Measurements from ENCODE around the gene CCNT1. TPM values are rescaled to one million over a fixed set of nuclear protein-coding genes. Genes with fewer than 3 reads are reported as not detected.

Gene CCNT1
- total RNA-seq, 1 experiment from 2014 or later: 36.0 TPM

GRCh38 chr12:48695859-48696258 is 20.6 kb downstream of the CCNT1 start:
- CTCF ChIA-PET: no interaction called here
- BruUV-seq (replicated peaks): no TSS peak
- Mint-ChIP-seq H3K9me3 (ENCODE audit: low read depth, unreplicated experiment) (no peaks in the 10 kb centered on the region), H3K4me3 (ENCODE audit: low read depth, unreplicated experiment) (no peak overlapping the region), H3K4me1 (ENCODE audit: low read depth, unreplicated experiment) (peaks cover 7% of the 10 kb centered on the region), H3K27ac (ENCODE audit: unreplicated experiment) (no peak overlapping the region), H3K36me3 (ENCODE audit: insufficient read depth, unreplicated experiment) (peaks cover 42% of the 10 kb centered on the region), H3K27me3 (ENCODE audit: unreplicated experiment) (no peaks in the 10 kb centered on the region)
- DNase-seq: no peak
- TF ChIP-seq, protein P1, sequence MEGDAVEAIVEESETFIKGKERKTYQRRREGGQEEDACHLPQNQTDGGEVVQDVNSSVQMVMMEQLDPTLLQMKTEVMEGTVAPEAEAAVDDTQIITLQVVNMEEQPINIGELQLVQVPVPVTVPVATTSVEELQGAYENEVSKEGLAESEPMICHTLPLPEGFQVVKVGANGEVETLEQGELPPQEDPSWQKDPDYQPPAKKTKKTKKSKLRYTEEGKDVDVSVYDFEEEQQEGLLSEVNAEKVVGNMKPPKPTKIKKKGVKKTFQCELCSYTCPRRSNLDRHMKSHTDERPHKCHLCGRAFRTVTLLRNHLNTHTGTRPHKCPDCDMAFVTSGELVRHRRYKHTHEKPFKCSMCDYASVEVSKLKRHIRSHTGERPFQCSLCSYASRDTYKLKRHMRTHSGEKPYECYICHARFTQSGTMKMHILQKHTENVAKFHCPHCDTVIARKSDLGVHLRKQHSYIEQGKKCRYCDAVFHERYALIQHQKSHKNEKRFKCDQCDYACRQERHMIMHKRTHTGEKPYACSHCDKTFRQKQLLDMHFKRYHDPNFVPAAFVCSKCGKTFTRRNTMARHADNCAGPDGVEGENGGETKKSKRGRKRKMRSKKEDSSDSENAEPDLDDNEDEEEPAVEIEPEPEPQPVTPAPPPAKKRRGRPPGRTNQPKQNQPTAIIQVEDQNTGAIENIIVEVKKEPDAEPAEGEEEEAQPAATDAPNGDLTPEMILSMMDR (IDR thresholded peaks at IDR 0.05; ENCODE audit: unreplicated experiment): no peak
- intact Hi-C loops (cut with micrococcal nuclease; ENCODE audit: unreplicated experiment): no loop called here

GRCh38 chr12:48694038-48694437 is 22.5 kb downstream of the CCNT1 start:
- TF ChIP-seq, protein P1 (IDR thresholded peaks at IDR 0.05; ENCODE audit: unreplicated experiment): no peak
- Mint-ChIP-seq H3K9me3 (ENCODE audit: low read depth, unreplicated experiment) (no peaks in the 10 kb centered on the region), H3K4me1 (ENCODE audit: low read depth, unreplicated experiment) (peaks cover 8% of the 10 kb centered on the region), H3K4me3 (ENCODE audit: low read depth, unreplicated experiment) (no peak overlapping the region), H3K27me3 (ENCODE audit: unreplicated experiment) (no peaks in the 10 kb centered on the region), H3K36me3 (ENCODE audit: insufficient read depth, unreplicated experiment) (peaks cover 31% of the 10 kb centered on the region), H3K27ac (ENCODE audit: unreplicated experiment) (no peak overlapping the region)
- CTCF ChIA-PET: no interaction called here
- DNase-seq: no peak
- intact Hi-C loops (cut with micrococcal nuclease; ENCODE audit: unreplicated experiment): no loop called here
- no TSS peak for BruUV-seq (replicated peaks)

DNA sequence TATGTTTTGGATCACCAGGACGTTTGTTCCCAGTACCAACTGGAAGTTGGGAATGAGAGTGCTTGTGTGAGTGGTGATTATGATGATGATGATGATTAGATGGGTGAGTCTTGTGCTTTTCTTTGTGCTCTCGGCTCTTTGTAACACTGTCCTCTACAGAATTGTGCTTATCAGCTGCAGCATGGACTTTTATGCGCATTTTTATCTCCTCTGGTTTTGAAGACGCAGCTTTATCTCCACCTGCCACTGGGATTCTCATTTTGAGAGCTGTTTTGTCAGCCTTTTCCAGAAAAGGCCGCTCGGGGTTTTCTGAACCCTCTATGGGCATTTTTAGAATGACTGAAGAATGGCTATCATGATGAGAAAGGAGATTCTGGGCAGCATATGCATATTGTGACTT is 22.9 kb downstream of the CCNT1 start:
- Mint-ChIP-seq H3K4me1 (ENCODE audit: low read depth, unreplicated experiment) (peaks cover 8% of the 10 kb centered on the region), H3K4me3 (ENCODE audit: low read depth, unreplicated experiment) (no peak overlapping the region), H3K36me3 (ENCODE audit: insufficient read depth, unreplicated experiment) (peaks cover 35% of the 10 kb centered on the region), H3K27ac (ENCODE audit: unreplicated experiment) (no peak overlapping the region), H3K9me3 (ENCODE audit: low read depth, unreplicated experiment) (no peaks in the 10 kb centered on the region), H3K27me3 (ENCODE audit: unreplicated experiment) (no peaks in the 10 kb centered on the region)
- no TSS peak for BruUV-seq (replicated peaks)
- TF ChIP-seq, protein P1 (IDR thresholded peaks at IDR 0.05; ENCODE audit: unreplicated experiment): no peak
- CTCF ChIA-PET: no interaction called here
- DNase-seq: no peak
- intact Hi-C loops (cut with micrococcal nuclease; ENCODE audit: unreplicated experiment): no loop called here

DNA sequence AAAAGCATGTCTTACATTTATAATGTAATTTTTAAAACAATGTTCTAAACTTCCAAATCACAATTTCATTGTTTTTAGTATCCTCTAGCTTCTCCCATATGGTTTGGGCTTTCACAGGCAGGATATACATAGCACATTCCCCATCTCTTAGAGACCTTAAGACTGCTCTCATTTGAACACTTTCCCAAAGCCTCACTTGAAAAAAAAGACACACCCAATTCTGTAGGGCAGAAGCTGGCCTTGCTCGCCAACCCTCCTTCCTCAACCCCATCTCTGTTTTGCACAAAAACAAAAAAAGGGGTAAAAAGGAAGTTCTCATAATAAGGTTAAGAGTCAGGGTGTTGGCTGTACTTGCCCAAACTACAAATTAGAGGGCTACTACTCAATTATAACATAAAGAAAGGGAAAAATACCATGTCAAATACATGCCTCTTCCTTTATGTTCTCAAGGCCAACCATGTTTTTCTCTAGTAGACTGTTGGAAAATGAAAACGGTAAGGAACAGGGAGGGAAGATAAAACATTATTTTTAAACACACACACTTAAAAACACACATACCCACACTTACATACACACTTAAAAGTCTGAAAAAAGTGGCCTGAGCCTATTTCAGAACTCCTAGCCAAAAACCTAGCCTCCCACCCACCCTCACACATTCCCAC is 24.6 kb downstream of the CCNT1 start:
- H3K27me3 Mint-ChIP-seq (ENCODE audit: unreplicated experiment): no peaks in the 10 kb centered on the region
- CTCF ChIA-PET: no interaction called here
- BruUV-seq (replicated peaks): no TSS peak
- H3K4me1 Mint-ChIP-seq (ENCODE audit: low read depth, unreplicated experiment): peaks cover 8% of the 10 kb centered on the region
- no peak overlapping the region for H3K4me3 Mint-ChIP-seq (ENCODE audit: low read depth, unreplicated experiment)
- TF ChIP-seq, protein P1 (IDR thresholded peaks at IDR 0.05; ENCODE audit: unreplicated experiment): no peak
- peaks cover 37% of the 10 kb centered on the region for H3K36me3 Mint-ChIP-seq (ENCODE audit: insufficient read depth, unreplicated experiment)
- no peak overlapping the region for H3K27ac Mint-ChIP-seq (ENCODE audit: unreplicated experiment)
- no peak for DNase-seq
- H3K9me3 Mint-ChIP-seq (ENCODE audit: low read depth, unreplicated experiment): no peaks in the 10 kb centered on the region
- intact Hi-C loops (cut with micrococcal nuclease; ENCODE audit: unreplicated experiment): no loop called here

Measured in Calu3 (cell line).